ENCODE data around the gene TNKS1BP1.

Gene TNKS1BP1

DNA sequence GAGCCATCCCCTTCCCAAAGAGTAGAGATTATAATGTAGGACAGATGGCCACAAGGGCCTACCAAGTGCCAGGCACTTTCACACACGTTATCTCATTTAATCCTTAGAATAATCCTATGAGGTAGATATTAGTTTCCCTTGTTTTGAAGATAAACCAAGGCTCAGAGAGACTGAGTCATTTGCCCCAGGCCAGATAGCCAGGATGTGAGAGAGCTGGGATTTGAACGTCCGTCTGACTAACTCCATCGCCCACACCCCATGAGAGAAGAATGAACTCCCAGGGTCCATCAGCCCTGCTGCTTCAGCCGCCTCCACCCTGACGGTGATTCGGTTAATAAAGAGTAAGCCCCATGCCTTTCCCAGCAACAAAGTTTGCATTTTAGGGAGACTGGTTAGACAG is 45.5 kb upstream of the TNKS1BP1 start:
- Histone ChIP-seq H3K9ac (no peak overlapping the region), H3K79me2 (ENCODE audit: insufficient read depth, low read depth) (no peaks in the 10 kb centered on the region), H3K27ac (no peak overlapping the region), H3K27me3 (ENCODE audit: insufficient read depth, low read depth) (no peaks in the 10 kb centered on the region), H4K20me1 (ENCODE audit: insufficient read depth) (no peaks in the 10 kb centered on the region), H3K4me2 (no peak overlapping the region), H3K4me3 (IDR thresholded peaks at IDR 0.05; ENCODE audit: insufficient read depth, low read depth, low read length) (no peak overlapping the region), H2AFZ (ENCODE audit: low read depth) (no peak overlapping the region), H3K4me1 (ENCODE audit: low read depth, poor library complexity, severe bottlenecking) (no peaks in the 10 kb centered on the region), H3K36me3 (ENCODE audit: insufficient read depth) (no peaks in the 10 kb centered on the region)
- TF ChIP-seq, protein P1, sequence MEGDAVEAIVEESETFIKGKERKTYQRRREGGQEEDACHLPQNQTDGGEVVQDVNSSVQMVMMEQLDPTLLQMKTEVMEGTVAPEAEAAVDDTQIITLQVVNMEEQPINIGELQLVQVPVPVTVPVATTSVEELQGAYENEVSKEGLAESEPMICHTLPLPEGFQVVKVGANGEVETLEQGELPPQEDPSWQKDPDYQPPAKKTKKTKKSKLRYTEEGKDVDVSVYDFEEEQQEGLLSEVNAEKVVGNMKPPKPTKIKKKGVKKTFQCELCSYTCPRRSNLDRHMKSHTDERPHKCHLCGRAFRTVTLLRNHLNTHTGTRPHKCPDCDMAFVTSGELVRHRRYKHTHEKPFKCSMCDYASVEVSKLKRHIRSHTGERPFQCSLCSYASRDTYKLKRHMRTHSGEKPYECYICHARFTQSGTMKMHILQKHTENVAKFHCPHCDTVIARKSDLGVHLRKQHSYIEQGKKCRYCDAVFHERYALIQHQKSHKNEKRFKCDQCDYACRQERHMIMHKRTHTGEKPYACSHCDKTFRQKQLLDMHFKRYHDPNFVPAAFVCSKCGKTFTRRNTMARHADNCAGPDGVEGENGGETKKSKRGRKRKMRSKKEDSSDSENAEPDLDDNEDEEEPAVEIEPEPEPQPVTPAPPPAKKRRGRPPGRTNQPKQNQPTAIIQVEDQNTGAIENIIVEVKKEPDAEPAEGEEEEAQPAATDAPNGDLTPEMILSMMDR (conservative IDR thresholded peaks at IDR 0.05; ENCODE audit: low read depth, low read length): no peak

DNA sequence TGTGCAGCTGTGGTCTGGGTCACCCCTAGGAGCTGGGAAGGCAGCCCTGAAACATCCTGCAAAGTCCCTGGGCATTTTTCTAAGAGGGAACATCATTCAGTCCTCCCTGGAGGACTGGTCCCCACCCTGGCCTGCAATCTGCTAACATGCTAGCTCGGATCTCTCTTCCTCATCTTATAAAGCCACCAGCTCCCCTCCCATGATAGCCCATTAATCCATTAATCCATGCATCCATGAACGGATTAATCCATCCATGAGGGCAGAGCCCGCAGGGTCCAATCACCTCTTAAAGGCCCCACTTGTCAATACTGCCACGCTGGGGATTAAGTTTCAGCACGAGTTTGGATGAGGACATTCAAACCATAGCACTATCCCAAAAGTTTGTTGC is 44.1 kb upstream of the TNKS1BP1 start:
- H3K27ac ChIP-seq: no peak overlapping the region
- H3K36me3 ChIP-seq (ENCODE audit: insufficient read depth): no peaks in the 10 kb centered on the region
- H4K20me1 ChIP-seq (ENCODE audit: insufficient read depth): no peaks in the 10 kb centered on the region
- TF ChIP-seq, protein P1 (conservative IDR thresholded peaks at IDR 0.05; ENCODE audit: low read depth, low read length): no peak
- H3K27me3 ChIP-seq (ENCODE audit: insufficient read depth, low read depth): no peaks in the 10 kb centered on the region
- H3K9ac ChIP-seq: no peak overlapping the region
- H3K4me1 ChIP-seq (ENCODE audit: low read depth, poor library complexity, severe bottlenecking): no peaks in the 10 kb centered on the region
- no peak overlapping the region for H2AFZ ChIP-seq (ENCODE audit: low read depth)
- H3K79me2 ChIP-seq (ENCODE audit: insufficient read depth, low read depth): no peaks in the 10 kb centered on the region
- H3K4me3 ChIP-seq (IDR thresholded peaks at IDR 0.05; ENCODE audit: insufficient read depth, low read depth, low read length): no peak overlapping the region
- H3K4me2 ChIP-seq: no peak overlapping the region

DNA sequence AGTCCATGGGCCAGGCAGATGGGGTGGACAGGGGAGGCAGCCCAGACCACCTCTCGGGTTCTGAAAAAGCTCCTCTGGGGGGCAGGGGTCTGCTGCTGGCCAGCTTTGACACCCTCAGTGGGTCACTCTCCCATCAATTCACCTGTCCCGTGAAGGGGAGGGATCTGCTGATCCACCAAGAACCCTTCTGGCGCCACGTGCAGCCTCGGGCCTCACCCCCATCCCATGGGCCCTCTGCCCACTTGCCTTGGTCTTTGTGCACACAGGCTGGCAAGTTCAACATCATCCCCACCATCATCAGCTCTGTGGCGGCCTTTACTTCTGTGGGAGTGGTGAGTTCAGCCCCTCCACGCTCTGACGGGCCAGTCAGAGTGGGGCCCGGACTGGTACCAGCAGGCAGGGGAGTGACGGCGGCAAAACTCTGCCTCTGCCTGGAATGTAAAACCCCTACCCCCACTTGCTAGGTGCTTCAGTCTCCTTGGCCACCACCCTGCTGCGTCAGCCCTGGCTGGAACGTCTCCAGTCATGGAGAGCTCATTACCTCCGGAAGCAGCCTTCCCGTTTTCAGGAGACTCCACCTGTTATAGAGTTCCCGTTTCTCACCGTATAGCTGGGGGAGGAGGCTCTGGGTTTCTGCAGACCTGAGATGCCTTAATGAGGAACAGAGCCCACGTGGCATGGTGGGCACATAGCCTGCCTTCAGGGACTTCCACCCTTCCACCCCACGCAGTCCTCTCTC is 43.5 kb upstream of the TNKS1BP1 start:
- no peak overlapping the region for H2AFZ ChIP-seq (ENCODE audit: low read depth)
- no peaks in the 10 kb centered on the region for H3K27me3 ChIP-seq (ENCODE audit: insufficient read depth, low read depth)
- no peak overlapping the region for H3K4me3 ChIP-seq (IDR thresholded peaks at IDR 0.05; ENCODE audit: insufficient read depth, low read depth, low read length)
- no peaks in the 10 kb centered on the region for H3K79me2 ChIP-seq (ENCODE audit: insufficient read depth, low read depth)
- H3K36me3 ChIP-seq (ENCODE audit: insufficient read depth): no peaks in the 10 kb centered on the region
- no peak overlapping the region for H3K4me2 ChIP-seq
- H4K20me1 ChIP-seq (ENCODE audit: insufficient read depth): no peaks in the 10 kb centered on the region
- TF ChIP-seq, protein P1 (conservative IDR thresholded peaks at IDR 0.05; ENCODE audit: low read depth, low read length): no peak
- no peak overlapping the region for H3K27ac ChIP-seq
- no peaks in the 10 kb centered on the region for H3K4me1 ChIP-seq (ENCODE audit: low read depth, poor library complexity, severe bottlenecking)
- H3K9ac ChIP-seq: no peak overlapping the region

DNA sequence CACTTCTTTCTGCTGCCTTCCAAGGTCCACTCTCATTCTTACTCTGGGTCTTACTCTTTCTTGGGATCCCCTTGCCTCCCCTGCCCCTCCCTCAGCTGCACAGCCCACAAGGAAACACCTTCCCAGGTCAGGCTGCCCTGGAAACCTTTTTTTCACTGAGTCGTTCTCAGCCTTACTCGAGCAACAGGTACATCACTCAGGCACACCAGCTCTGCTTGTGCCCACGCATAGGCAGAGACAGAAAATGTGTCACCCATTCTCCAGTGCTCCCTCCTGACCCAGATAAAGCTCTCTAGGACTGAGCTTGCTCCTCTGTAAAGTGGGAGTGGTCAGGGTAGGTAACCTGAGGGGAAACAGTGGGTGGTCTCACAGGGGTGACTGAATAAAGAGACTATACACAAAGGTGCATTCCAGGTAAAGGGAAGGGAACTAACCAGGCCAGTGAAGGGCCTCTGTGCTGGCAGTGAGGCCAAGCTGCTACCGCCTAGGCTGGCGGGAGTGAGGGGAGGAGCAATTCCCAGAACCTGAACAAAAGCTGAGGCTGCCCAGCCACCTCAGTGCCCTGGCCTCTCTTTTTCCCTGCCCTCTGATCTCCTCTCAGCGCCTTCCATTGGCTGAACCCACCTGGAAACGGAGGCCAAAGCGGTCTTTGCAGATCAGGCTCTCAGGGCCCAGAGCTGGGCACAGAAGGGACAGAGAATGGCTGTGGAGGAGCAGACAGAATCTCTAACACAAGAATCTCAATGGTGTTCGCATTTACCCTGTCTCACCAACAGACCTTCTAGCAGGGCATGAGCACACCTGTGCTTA is 40.3 kb upstream of the TNKS1BP1 start:
- Histone ChIP-seq H3K4me2 (no peak overlapping the region), H3K27me3 (ENCODE audit: insufficient read depth, low read depth) (no peaks in the 10 kb centered on the region), H3K4me3 (IDR thresholded peaks at IDR 0.05; ENCODE audit: insufficient read depth, low read depth, low read length) (no peak overlapping the region), H3K36me3 (ENCODE audit: insufficient read depth) (no peaks in the 10 kb centered on the region), H3K27ac (no peak overlapping the region), H3K4me1 (ENCODE audit: low read depth, poor library complexity, severe bottlenecking) (no peaks in the 10 kb centered on the region), H4K20me1 (ENCODE audit: insufficient read depth) (no peaks in the 10 kb centered on the region), H3K9ac (no peak overlapping the region), H2AFZ (ENCODE audit: low read depth) (no peak overlapping the region), H3K79me2 (ENCODE audit: insufficient read depth, low read depth) (no peaks in the 10 kb centered on the region)
- TF ChIP-seq, protein P1 (conservative IDR thresholded peaks at IDR 0.05; ENCODE audit: low read depth, low read length): no peak
